HCT116 (cell line): Measurements from ENCODE around the gene CHTF18. TPM values are rescaled to one million over a fixed set of nuclear protein-coding genes. Genes with fewer than 3 reads are reported as not detected.

Experiments
- ATAC-seq: fragments of 200-7000 bp; cut with Tn5 transposase; 2 replicates; pipeline ENCODE4 v1.9.1; 2020; ENCODE audit warnings: mild to moderate bottlenecking, moderate library complexity
- BruUV-seq: library from RNA; stranded (reverse); fragments of 400-500 nt; replicated peaks from 2 replicates; lab custom pipeline; 2021; lab: Mats Ljungman, UMichigan
- CTCF ChIA-PET: fragments of 300-600 bp; sonication (Branson Sonifier 250); formaldehyde crosslinking; loops from one replicate; lab custom pipeline; 2021; ENCODE audit warnings: antibody characterized with exemption; lab: Charles Lee
- POLR2A ChIA-PET: fragments of 300-600, 350-600 bp; sonication (Branson Sonifier 250); formaldehyde crosslinking; loops from one replicate; lab custom pipeline; 2021; ENCODE audit warnings: antibody characterized with exemption; lab: Charles Lee
- RAD21 ChIA-PET, 2 experiments: fragments of 300-600 bp; sonication (Branson Sonifier 250); formaldehyde crosslinking; loops; one replicate each; lab custom pipeline; 2023; ENCODE audit warnings: low total read pairs in 2 of 2; ENCODE audit not compliant: uncharacterized antibody in 2 of 2, unreplicated experiment in 2 of 2, low non-redundant PET in 1 of 2; lab: Charles Lee
- DNase-seq: peaks from one replicate; pipeline ENCODE4 v3.0.0-alpha.2; 2010; ENCODE audit warnings: low read depth, low spot score
- H2AFZ ChIP-seq: fragments of 200-600 bp; shearing (Covaris generic), sonication (generic); 2 replicates; pipeline ENCODE4 v1.6.1; 2017; ENCODE audit warnings: low read depth, mixed run types, mixed read lengths, antibody characterized with exemption, low read length; ENCODE audit not compliant: poor library complexity, severe bottlenecking
- H3K27ac ChIP-seq: 2 replicates; pipeline ENCODE4 v1.5.1; 2012; ENCODE audit warnings: low read depth, low read length
- H3K27me3 ChIP-seq: fragments of 200-600 bp; sonication (generic); 2 replicates; pipeline ENCODE4 v1.6.1; 2016; ENCODE audit warnings: mixed run types, low read length, mixed read lengths; ENCODE audit not compliant: insufficient read depth
- H3K36me3 ChIP-seq, 2 experiments: fragments of 200-500 bp in 1 of 2; fragments of 200-600 bp in 1 of 2; sonication (Bioruptor generic) in 1 of 2; sonication (generic) in 1 of 2; 2 replicates each; pipeline versions ENCODE4 v1.5.1 to v1.6.1; 2014 to 2016; ENCODE audit warnings: low read length in 2 of 2, inconsistent platforms in 1 of 2, mixed read lengths in 1 of 2, mixed run types in 1 of 2; ENCODE audit not compliant: insufficient read depth in 2 of 2, control insufficient read depth in 1 of 2
- H3K4me1 ChIP-seq, 2 experiments: fragments of 200-600 bp in 1 of 2; sonication (generic) in 1 of 2; 2 replicates each; pipeline versions ENCODE4 v1.5.1 to v1.6.1; 2012 to 2017; ENCODE audit warnings: low read length in 2 of 2, inconsistent platforms in 1 of 2, mild to moderate bottlenecking in 1 of 2, mixed read lengths in 1 of 2, mixed run types in 1 of 2, moderate library complexity in 1 of 2; ENCODE audit not compliant: insufficient read depth in 2 of 2, control insufficient read depth in 1 of 2
- H3K4me2 ChIP-seq: fragments of 200-600 bp; sonication (generic); 2 replicates; pipeline ENCODE4 v1.6.1; 2017; ENCODE audit warnings: mixed run types, low read length, mixed read lengths
- H3K4me3 ChIP-seq, 2 experiments: fragments of 200-600 bp in 1 of 2; sonication (generic) in 1 of 2; replicated peaks in 1 of 2; 2 replicates each; pipeline ENCODE4 v1.5.1; 2011 to 2016; ENCODE audit warnings: low read length in 2 of 2, control low read depth in 1 of 2, low read depth in 1 of 2, mild to moderate bottlenecking in 1 of 2, mixed read lengths in 1 of 2, mixed run types in 1 of 2
- H3K79me2 ChIP-seq: fragments of 200-600 bp; sonication (generic); 2 replicates; pipeline ENCODE4 v1.6.1; 2017; ENCODE audit warnings: mild to moderate bottlenecking, mixed run types, low read length, moderate library complexity, mixed read lengths; ENCODE audit not compliant: insufficient read depth
- H3K9ac ChIP-seq: fragments of 200-600 bp; sonication (generic); 2 replicates; pipeline ENCODE4 v1.6.1; 2016; ENCODE audit warnings: low read length, mixed read lengths
- H3K9me2 ChIP-seq: fragments of 200-600 bp; sonication (generic), shearing (Covaris generic); 2 replicates; pipeline ENCODE4 v1.6.1; 2017; ENCODE audit warnings: mixed run types, mild to moderate bottlenecking, moderate library complexity; ENCODE audit not compliant: insufficient read depth
- H3K9me3 ChIP-seq, 2 experiments: fragments of 200-500 bp in 1 of 2; fragments of 200-600 bp in 1 of 2; sonication (Bioruptor generic) in 1 of 2; sonication (generic) in 1 of 2; 2 replicates each; pipeline ENCODE4 v1.6.1; 2014 to 2017; ENCODE audit warnings: low read length in 2 of 2, mixed read lengths in 2 of 2, inconsistent platforms in 1 of 2, low read depth in 1 of 2, mild to moderate bottlenecking in 1 of 2, mixed run types in 1 of 2, moderate library complexity in 1 of 2; ENCODE audit not compliant: control insufficient read depth in 1 of 2, insufficient read depth in 1 of 2
- H4K20me1 ChIP-seq: fragments of 200-600 bp; sonication (generic), shearing (Covaris generic); 2 replicates; pipeline ENCODE4 v1.6.1; 2017; ENCODE audit warnings: mixed run types, mild to moderate bottlenecking, moderate library complexity; ENCODE audit not compliant: insufficient read depth
- EZH2 ChIP-seq: fragments of 200-600 bp; sonication (generic); IDR thresholded peaks from 2 replicates; pipeline ENCODE4 v1.6.1; 2017; ENCODE audit warnings: antibody characterized with exemption, mixed run types
- JUND ChIP-seq: IDR thresholded peaks from 2 replicates; pipeline ENCODE4 v1.6.1; 2012
- REST ChIP-seq: IDR thresholded peaks from 2 replicates; pipeline ENCODE4 v1.6.1; 2012; ENCODE audit warnings: low read depth
- ZFX ChIP-seq: fragments of 450-650 bp; IDR thresholded peaks from 2 replicates; pipeline ENCODE4 v1.6.1; 2017
- intact Hi-C: fragments of 100-400 bp; cut with micrococcal nuclease; formaldehyde crosslinking; loops from 2 replicates; pipeline ENCODE4 v1.10.0; 2022
- total RNA-seq: library from RNA; stranded (reverse); gene quantifications from one replicate; pipeline ENCODE4 v1.2.1, GENCODE V29; 2021; ENCODE audit not compliant: unreplicated experiment

The CHTF18 gene
- total RNA-seq, 1 experiment from 2014 or later: 145 TPM

GRCh38 chr16:766820-767640 lies 21.4 kb upstream of the CHTF18 start (continued):
- TF ChIP-seq REST: no peak
- TF ChIP-seq EZH2: no peak

DNA sequence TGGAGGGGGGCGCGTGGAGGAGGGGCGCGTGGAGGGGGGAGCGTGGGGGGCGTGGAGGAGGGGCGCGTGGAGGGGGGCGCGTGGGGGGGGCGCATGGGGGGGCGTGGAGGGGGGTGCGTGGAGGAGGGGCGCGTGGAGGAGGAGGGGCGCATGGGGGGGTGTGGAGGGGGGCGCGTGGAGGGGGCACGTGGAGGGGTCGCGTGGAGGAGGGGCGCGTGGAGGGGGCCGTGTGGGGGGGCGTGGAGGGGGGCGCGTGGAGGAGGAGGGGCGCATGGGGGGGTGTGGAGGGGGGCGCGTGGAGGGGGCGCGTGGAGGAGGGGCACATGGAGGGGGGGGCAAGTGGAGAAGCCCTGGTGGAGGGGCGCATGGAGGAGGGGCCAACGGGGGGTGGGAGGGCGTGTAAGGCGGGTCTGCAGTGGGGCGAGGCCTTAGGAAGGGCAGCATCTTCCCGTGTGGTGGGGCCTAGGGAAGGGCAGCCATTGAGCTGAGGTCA lies 20.6 kb upstream of the CHTF18 start:
- no peak overlapping the region for H2AFZ ChIP-seq
- TF ChIP-seq JUND (no peak), ZFX (no peak)
- TF ChIP-seq, all 23 proteins: peak for 0
- Histone ChIP-seq H4K20me1 (no peaks in the 10 kb centered on the region), H3K4me1 (peaks cover 10 to 13% of the 10 kb centered on the region in 2 experiments; a peak in 3 of 4 replicates), H3K4me3 (no peak overlapping the region), H3K9me3 (no peaks in the 10 kb centered on the region), H3K9ac (no peak overlapping the region), H3K9me2 (no peaks in the 10 kb centered on the region), H3K79me2 (peaks cover 7% of the 10 kb centered on the region; the same call in 1 of the 2 replicates), H3K4me2 (no peak overlapping the region), H3K27me3 (no peaks in the 10 kb centered on the region), H3K27ac (no peak overlapping the region), H3K36me3 (peaks cover 7 to 11% of the 10 kb centered on the region in 2 experiments; a peak in 3 of 4 replicates)
- ATAC-seq: no peak
- RAD21 ChIA-PET: no interaction called here
- POLR2A ChIA-PET: no interaction called here
- DNase-seq: no peak
- CTCF ChIA-PET: no interaction called here
- intact Hi-C loops: no loop called here
- no TSS peak for BruUV-seq
